Activated CD4-positive, alpha-beta T cell treated with anti-CD3 and anti-CD28 coated beads, Interleukin-10, Interleukin-2, amounts not matched to agents 100 ng/mL and 50 ng/mL, durations not matched to agents 16 hours and 8 hours (primary cell): ENCODE measurements around the gene PIM2.
"Not testable (repeated sequence)": the region's sequence is repeated elsewhere in the genome, so short reads cannot be mapped to it uniquely, and the experiment has no call there.

Experiments used
- DNase-seq: peaks from one replicate; pipeline ENCODE4 v3.0.0-alpha.2; 2020

The PIM2 gene

DNA sequence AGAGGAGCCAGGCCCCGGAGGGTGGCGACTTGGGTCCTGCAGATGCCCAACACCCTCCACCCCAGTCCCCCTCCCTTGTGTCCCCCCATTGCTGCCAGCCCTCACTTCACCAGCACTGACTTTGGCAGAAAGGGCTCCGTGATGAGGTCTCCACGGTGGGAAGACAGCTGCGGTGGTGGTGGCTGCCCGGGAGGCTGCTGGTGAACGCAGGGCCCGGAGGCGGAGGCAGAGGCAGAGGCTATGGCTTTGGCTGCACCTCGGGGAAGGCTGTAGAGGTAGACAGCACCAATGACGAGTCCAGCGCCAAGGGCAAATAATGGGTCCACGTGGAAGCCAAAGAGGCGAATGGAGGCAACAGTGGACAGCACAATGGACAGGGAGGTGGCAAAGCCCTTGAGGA, 14.2 kb downstream of the PIM2 start:
- no peak for DNase-seq

DNA sequence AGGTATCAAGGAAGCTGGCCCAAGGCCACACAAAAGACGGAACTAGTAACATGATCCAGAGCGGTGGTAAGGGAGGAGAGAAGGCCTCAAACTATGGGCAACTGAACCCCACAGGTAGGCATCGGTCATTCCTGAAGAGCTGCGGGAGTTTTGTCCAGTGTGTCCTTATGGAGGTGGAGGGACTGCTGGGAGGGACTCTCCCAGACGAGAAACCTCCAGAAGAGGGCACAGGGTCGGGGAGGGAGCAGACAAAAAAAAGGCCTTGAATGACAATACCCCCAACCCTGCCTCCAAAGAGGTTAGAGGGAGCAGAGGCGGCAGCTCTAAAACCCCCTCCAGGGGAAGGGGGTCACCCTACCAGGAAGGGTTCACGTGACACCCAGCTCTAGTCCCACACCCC, 14.6 kb downstream of the PIM2 start:
- no peak for DNase-seq

DNA sequence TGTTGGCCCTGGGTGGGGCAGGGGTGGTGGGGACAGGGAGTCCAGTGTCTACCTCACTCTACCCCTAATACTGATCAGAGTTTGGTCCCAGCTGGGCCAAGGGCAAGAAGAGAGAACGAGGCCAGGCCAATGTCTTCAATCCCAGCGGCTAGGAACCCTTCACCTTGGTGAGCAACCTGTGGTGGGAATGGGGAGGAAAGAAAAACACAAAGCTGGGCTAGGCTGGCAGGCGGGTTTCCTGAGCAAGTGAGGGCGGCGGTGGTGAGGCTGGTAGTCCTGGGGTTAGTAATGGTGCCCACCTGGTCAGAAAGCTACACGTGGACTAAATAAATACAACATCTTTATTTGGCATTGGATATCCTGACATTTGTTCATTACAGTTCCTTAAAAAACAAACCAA, 15.5 kb downstream of the PIM2 start:
- DNase-seq, result no peak

DNA sequence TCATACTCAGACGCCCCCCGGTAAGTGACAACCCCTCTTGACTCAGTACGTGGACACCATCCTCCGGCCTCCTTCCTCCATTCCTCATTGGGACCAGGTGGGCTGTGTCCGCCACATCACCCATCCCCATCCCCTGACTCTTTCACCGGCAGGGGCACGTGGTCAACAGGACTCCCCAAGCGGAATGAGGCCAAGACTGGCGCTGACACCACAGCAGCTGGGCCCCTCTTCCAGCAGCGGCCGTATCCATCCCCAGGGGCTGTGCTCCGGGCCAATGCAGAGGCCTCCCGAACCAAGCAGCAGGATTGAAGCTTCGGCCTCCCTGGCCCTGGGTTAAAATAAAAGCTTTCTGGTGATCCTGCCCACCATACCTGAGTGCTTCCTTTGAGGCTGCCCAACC, 16.0 kb downstream of the PIM2 start:
- no peak for DNase-seq

DNA sequence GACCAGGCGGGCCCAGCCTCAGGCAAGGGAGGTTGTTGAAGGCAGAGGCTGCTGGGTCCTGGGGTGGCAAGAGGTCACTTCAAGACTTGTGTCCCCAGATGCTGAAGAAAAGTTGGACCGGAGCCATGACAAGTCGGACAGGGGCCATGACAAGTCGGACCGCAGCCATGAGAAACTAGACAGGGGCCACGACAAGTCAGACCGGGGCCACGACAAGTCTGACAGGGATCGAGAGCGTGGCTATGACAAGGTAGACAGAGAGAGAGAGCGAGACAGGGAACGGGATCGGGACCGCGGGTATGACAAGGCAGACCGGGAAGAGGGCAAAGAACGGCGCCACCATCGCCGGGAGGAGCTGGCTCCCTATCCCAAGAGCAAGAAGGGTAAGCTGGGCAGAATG, 16.7 kb downstream of the PIM2 start:
- DNase-seq, result no peak

DNA sequence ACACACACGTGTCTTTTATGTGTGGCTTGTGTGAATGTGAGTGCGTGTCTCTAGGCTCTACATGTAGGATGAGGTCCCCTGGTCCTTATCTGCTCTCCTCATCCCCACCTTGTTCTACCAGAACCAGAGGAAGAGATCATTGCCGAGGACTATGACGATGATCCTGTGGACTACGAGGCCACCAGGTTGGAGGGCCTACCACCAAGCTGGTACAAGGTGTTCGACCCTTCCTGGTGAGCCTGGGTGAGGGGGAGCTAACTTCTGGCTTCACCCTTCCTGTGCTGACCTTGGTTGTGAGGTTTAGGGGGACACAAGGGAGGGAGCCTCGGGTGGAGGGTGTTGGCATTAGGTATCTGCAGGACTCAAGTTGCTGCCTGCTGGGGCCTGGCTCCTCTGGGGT, 17.8 kb downstream of the PIM2 start:
- no peak for DNase-seq

DNA sequence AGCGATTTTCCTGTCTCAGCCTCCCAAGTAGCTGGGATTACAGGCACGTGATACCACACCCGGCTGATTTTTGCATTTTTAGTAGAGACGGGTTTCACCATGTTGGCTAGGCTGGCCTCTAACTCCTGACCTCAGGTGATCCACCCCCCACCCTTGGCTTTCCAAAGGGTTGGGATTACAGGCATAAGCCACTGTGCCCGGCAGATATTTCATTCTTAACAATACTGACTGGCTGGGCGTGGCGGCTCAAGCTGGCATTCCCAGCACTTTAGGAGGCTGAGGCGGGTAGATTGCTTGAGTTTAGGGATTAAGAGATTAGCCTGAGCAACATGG, 19.8 kb downstream of the PIM2 start:
- no peak for DNase-seq

DNA sequence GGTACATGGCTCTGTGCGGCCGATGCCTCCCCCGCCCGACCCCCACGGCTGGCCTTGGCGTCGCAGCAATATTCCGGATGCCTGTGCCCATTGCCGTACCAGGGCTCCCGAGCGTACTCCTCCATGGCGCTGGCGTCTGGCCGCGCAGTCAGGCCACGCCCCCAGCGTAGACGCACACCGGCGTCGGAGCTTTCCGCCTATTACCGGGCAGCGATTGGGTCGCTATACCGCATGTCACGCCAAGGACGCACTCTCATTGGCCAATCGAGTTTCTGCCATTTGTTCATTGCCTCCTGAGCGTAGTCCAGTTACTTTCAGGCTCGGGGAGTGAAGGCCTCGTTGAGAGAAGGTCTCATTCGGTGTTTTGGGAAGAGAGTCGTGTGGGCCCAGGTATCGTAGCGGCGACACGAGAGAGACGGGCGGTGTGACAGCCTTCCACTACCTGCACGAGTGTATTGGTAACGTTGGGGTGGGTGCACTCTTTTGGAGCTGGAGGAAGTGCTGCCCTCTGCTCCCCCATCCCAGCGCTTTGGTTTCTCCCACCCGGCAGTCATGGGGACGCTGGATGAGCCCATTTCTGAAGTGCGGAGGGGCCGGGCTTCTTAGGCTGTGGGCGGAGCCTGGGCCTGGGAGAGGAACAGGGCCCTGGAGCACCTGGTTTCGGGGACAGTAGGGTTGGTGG, 21.1 kb downstream of the PIM2 start, which contains the start of the genes PQBP1 and TIMM17B:
PQBP1 (plus strand) TSS at position 306 of the 682 bp plus-strand sequence. CDS start 580 bp downstream, outside the sequence.
TIMM17B (minus strand) TSS at position 144 of the 682 bp plus-strand sequence; CDS start at position 125, 19 bp downstream.
- DNase-seq, result peak; percentile 94

DNA sequence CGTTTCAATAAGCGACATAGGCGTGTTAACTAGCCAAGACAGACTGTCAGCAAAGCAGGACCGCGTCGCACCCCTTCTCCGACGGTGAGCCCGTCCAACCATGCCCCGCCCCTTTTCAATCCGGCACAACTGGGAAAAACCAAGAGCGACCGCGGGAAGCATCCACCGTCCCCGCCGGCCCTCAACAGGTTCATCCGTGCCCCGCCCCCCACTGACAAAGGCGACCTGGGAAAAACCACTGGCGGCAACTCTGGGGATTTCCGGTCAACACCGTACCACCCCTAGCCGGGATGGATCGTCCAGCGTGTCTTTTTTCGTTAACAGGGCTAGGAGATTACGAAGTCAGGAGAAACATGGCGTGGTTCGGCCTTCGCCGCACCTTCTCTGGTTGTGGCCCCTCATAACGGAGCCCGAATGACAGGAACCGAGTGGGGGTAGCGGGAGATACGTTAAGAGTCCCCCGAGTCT, 21.6 kb downstream of the PIM2 start:
- DNase-seq, result peak; percentile 66

DNA sequence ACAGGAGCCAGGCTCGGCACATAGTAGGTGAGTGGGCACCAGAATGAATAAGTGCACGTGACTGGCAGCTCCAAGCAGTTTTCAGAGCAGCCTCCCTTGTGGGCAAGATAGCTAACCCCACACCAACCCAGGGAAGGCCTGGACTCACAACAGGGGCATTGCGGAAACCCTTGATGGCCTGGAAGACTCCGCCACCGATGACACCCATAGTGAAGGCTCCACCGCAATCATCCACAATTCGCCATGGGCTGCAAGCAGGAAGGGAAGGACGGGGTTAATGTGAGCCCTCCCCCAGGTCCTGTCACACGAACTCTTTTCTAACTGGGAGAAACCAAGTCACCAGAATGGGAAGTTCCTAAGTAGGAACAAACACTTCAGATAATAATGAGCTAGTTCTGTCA, 22.2 kb downstream of the PIM2 start:
- no peak for DNase-seq

DNA sequence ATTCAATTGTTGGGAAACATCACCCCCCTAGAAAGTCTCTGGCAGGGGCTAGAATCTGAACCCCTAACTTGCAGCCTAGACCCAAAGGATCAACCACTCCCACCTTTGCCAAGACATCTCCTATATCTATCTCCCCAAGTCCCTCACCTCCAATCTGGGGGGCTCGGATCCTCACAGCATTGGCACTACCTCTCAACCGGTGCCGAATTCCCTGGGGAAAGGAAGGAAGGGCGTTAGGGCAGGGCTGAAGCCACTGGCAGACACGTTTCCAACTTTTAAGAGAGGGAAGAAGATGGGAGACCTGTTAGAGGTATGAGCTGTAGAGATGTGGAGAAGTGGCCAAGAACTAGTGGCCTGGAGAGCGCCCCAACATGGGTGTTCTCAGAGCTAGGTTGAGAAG, 23.9 kb downstream of the PIM2 start:
- no peak for DNase-seq

DNA sequence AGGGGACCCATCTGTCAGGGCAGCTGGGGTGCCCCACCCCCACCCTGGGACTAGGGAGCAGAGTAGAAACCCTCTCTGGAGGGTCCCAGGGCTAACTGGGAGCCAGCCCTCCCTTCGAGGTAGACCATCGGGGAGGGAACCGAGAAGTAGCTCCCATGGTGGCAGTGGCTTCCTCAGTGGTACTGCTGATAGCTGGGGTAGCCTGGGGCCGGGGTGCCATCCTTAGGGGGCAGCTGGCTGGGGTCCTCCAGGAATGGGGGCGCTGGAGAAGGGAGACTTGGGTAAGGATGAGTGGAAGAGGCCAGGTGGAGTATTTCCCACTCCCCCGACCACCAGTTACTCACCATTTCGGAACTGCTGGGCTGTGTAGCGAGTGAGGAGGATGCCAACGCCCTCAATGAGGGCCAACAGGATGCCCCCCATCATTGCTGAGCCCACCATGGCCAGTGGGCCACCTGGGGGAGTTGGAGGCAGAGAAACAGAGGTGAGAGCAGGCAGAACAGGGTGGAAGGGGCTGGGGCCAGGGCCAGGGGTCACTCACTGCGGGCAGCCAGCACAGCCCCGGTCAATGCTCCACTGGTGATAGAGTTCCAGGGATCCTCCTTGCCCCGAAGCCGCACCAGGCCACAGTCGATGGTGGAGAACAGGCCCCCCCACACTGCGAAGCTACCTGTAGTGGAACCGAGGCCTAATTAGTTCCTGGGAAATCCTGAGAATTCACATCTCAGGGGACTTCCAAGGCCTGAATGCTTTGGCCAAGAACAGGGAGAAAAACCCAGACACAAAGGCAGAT, 25.1 kb downstream of the PIM2 start:
- no peak for DNase-seq

DNA sequence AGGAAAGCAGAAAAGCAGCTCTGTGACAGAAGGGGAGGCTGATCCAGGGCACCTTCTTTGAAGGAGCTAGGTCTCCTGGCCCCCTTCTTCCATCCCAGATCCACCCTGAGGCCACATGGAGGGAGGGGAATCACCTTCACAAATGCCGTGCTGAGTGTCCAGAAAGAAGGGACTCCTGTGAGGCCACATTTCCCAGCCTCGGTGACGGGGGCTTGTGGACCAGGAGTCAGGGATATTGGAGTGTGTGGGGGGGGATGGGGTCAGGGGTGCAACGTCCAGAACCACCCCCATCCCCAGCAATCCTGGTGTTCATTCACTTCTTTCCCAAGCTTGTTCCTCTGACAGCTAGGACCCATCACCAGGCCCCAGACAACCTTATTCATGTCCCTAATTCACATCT, 25.9 kb downstream of the PIM2 start:
- no peak for DNase-seq

DNA sequence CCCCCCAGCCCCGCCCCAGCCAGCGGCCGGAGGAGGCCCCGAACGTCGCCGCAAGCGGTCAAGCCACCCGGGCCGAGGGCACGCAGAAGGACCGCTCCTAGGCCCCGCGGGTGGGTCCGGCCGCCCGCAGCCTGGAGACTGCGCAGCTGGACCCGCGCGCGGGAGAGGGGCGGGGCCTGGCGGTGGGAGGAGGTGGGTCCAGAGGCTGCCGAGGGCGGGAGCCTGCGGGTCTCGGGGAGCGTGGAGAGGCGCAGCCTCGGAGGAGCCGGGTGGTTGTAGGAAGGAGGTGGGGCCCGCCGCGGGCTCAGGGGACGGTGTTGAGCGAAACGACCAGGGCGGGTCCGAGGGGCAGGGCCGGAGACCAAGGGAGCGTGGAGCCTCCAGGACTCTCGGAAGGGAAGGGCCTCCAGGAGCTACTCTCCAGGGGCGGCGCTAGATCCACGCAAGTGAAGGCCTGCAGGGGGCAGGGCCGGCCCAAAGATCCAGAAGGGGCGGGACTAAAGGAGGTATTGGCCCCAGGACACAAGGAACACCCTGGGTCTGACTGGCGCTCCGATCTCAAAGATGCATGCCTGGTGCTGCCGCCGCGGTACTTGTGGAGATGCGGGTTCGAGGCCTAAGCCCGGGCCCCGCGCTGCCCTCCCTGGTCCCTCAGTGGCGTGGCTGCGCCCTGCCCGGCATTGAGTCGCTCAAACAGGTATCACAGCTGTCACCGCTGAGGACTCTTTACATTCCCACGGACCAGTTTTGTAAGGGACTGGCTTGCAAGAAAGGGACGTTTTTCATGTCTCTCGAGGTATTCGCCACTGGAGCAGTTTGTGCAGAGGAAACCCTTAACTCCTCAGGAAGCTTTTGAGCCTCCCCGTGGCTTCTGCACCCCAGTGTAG, 27.2 kb downstream of the PIM2 start:
- DNase-seq, result peak; percentile 81

DNA sequence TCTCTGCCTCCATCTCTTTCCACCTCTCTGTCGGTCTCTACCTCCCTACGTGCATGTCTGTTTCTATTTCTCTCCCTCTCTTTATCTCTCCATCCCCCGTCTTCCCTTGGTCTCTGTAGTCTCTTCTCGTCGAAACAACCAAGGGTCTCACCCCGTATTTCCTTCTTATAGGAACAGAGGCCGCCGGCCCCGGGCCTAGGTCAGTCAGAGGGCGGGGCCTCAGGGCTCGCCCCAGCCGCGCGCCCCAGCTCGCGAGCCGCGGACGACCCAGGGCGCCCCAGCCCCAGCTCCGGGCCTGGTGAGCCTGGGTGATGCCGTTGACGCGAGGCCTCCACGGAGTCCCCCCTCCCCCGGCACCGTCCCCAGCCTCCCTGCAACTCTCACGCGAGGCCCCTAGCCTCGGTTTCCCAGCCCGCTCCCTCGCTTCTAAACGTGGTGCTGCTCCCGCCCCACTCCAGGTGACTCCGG, 27.9 kb downstream of the PIM2 start:
- DNase-seq, result no peak

DNA sequence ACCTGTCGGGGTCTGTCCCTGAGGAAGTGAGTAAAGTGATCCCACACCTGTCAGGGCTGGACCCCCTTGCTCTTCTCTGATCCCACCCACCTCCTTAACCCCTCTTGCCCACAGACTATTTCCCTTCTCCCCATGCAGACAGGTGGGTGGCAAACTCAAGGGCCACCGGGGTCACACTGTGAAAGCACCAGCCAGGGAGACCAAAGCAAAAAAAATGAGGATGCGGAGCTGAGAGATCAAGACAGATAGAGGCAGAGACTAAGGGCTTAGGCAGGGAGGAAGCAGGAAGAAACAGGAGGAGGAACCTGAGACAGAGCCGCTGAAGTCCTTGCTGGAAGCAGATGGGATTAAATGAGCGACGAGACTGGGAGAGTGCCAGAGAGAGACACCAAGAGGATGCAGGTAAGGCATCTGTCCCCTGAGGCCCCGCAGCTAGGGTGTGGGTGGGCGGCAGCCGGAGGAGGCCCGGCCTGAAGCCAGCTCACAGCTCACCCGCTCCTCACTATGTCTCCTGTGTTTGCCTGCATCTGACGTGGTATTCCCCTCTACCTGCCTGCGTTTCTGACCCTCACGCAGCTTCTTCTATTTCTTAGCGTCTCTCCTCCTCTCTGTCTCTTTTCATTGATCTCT, 28.4 kb downstream of the PIM2 start:
- DNase-seq, result no peak

DNA sequence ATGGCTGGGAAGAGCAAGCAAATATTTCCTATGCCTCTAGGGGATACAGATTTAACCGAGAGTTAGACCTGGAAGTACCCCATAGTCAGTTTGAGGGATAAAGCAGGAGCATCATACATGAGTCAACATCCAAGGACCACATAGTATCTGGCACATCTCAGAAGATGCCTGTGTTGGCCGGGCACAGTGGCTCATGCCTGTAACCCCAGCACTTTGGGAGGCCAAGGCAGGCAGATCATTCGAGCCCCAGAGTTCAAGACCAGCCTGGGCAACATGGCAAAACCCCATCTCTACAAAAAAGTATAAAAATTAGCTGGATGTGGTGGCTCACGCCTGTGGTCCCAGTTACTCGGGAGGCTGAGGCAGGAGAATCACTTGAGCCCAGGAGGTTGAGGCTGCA, 32.2 kb downstream of the PIM2 start:
- DNase-seq, result not testable (repeated sequence)

DNA sequence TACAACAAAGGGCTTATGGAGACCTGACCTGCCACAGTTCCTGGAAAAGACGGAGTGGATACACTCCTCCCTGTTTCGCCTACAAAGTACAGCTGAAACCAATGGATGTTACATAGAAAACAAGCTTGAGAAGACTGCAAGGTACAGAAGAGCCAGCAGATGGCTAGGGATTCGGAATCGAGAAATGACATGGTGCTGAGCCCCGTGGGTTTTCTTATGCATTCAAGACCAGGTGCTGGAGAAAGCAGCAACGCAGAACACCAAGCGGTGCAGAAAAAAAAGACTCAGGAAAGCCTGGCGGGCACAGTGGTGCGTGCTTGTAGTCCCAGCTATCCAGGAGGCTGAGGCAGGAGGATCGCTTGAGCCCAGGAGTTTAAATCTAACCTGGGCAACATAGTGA, 35.1 kb downstream of the PIM2 start:
- no peak for DNase-seq

DNA sequence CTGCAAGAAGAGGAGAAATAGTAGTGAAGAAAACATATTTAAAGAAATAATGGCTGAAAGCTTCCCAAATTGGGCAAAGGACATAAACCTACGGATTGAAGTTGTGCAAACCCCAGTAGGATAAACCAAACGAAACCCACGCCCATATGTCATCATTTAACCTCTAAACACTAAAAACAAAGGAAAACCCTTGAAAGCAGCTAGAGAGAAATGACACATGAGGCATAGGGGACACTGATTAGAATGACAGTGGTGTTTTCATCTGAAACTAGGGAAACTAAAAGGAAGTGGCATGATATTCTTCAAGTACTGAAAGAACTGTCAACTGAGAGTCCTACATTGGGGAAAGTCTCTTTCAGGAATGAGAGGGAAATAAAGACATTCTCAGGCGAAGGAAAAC, 41.9 kb downstream of the PIM2 start:
- DNase-seq, result not testable (repeated sequence)

DNA sequence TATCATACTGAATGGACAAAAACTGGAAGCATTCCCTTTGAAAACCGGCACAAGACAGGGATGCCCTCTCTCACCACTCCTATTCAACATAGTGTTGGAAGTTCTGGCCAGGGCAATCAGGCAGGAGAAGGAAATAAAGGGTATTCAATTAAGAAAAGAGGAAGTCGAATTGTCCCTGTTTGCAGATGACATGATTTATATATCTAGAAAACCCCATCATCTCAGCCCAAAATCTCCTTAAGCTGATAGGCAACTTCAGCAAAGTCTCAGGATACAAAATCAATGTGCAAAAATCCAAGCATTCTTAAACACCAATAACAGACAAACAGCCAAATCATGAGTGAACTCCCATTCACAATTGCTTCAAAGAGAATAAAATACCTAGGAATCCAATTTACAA, 46.8 kb downstream of the PIM2 start:
- not testable (repeated sequence) for DNase-seq

DNA sequence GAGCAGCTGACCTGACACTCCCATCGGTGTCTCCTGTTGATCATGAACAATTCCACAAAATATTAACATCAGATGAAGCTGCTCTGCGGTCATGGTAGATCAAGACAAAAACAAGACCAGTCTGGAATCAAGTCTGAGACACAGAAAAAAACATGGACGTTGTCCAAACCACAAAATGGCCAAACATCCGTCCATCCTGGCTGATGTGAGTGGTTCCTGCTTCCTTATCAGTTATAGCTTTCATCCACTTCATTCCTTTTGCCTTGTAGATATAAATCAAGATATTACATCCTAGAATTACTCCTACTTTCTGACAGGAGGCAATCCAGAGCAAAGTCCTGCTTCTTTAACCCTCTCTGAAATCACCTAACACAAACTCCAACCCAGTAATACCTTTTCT, 54.6 kb downstream of the PIM2 start:
- no peak for DNase-seq
